Naive thymus-derived CD4-positive, alpha-beta T cell (primary cell): ENCODE results near the gene SDSL. TPM values are rescaled to one million over a fixed set of nuclear protein-coding genes. Genes with fewer than 3 reads are reported as not detected.

Experiments
- ATAC-seq: fragments of 150-1000 bp; cut with Tn5 transposase; 2 replicates; pipeline ENCODE4 v1.10.0; 2021; ENCODE audit warnings: mild to moderate bottlenecking, moderate library complexity
- CTCF ChIA-PET: fragments of 350-600 bp; sonication (Branson Sonifier 250); formaldehyde crosslinking; loops from one replicate; lab custom pipeline; 2021; ENCODE audit warnings: antibody characterized with exemption; lab: Charles Lee
- POLR2A ChIA-PET: fragments of 350-600 bp; sonication (Branson Sonifier 250); formaldehyde crosslinking; loops from one replicate; lab custom pipeline; 2021; ENCODE audit warnings: antibody characterized with exemption, inconsistent platforms; lab: Charles Lee
- DNase-seq, 9 donors: peaks; one replicate each; pipeline versions ENCODE4 v3.0.0 to v3.0.0-alpha.2; 2020 to 2022; ENCODE audit warnings: mixed read lengths in 1 of 9
- H3K27ac ChIP-seq: one replicate; pipeline ENCODE4 v1.7.0; 2013; ENCODE audit warnings: mild to moderate bottlenecking, low read depth, low read length, moderate library complexity
- H3K27me3 ChIP-seq, 2 donors: one replicate each; pipeline ENCODE4 v1.7.0; 2013; ENCODE audit warnings: low read length in 2 of 2, mild to moderate bottlenecking in 2 of 2, moderate library complexity in 2 of 2; ENCODE audit not compliant: control insufficient read depth in 2 of 2, insufficient read depth in 2 of 2
- H3K36me3 ChIP-seq, 3 experiments: 1 replicate in 2 of 3; 2 replicates in 1 of 3; pipeline ENCODE4 v1.7.0; 2013; ENCODE audit warnings: low read length in 3 of 3, mild to moderate bottlenecking in 3 of 3, moderate library complexity in 1 of 3; ENCODE audit not compliant: insufficient read depth in 3 of 3, control insufficient read depth in 2 of 3
- H3K4me1 ChIP-seq, 2 donors: one replicate each; pipeline ENCODE4 v1.7.0; 2013; ENCODE audit warnings: low read length in 2 of 2, mild to moderate bottlenecking in 2 of 2, moderate library complexity in 1 of 2; ENCODE audit not compliant: control insufficient read depth in 2 of 2, insufficient read depth in 2 of 2
- H3K4me3 ChIP-seq: 2 replicates; pipeline ENCODE4 v1.7.0; 2013; ENCODE audit warnings: mild to moderate bottlenecking, low read length
- H3K9me3 ChIP-seq, 3 experiments: 1 replicate in 2 of 3; 2 replicates in 1 of 3; pipeline ENCODE4 v1.7.0; 2013; ENCODE audit warnings: low read length in 3 of 3; ENCODE audit not compliant: control insufficient read depth in 2 of 3
- H3K27ac Mint-ChIP-seq, 9 donors: one replicate each; pipeline ENCODE4 v1.8.0; 2020 to 2022; ENCODE audit warnings: mixed read lengths in 9 of 9, mild to moderate bottlenecking in 8 of 9, moderate library complexity in 5 of 9, inconsistent platforms in 2 of 9
- H3K27me3 Mint-ChIP-seq, 5 donors: one replicate each; pipeline ENCODE4 v1.8.0; 2021 to 2022; ENCODE audit warnings: mixed read lengths in 5 of 5, mild to moderate bottlenecking in 1 of 5
- H3K36me3 Mint-ChIP-seq, 5 donors: one replicate each; pipeline ENCODE4 v1.8.0; 2020 to 2022; ENCODE audit warnings: mixed read lengths in 5 of 5, mild to moderate bottlenecking in 3 of 5, inconsistent platforms in 1 of 5
- H3K4me1 Mint-ChIP-seq, 7 donors: one replicate each; pipeline ENCODE4 v1.8.0; 2020 to 2022; ENCODE audit warnings: mixed read lengths in 7 of 7, mild to moderate bottlenecking in 3 of 7, inconsistent platforms in 1 of 7
- H3K4me3 Mint-ChIP-seq, 10 donors: one replicate each; pipeline ENCODE4 v1.8.0; 2020 to 2022; ENCODE audit warnings: mild to moderate bottlenecking in 10 of 10, mixed read lengths in 10 of 10, moderate library complexity in 6 of 10, inconsistent platforms in 2 of 10
- H3K9me3 Mint-ChIP-seq, 11 donors: one replicate each; pipeline ENCODE4 v1.8.0; 2020 to 2022; ENCODE audit warnings: mixed read lengths in 11 of 11, mild to moderate bottlenecking in 4 of 11, inconsistent platforms in 1 of 11, moderate library complexity in 1 of 11
- intact Hi-C, 2 donors: fragments of 100-400 bp; cut with micrococcal nuclease; formaldehyde crosslinking; loops; one replicate each; pipeline ENCODE4 v1.15.1; 2023
- polyA plus RNA-seq, 2 donors: library from polyadenylated mRNA; unstranded; fragments of 300-500 nt; fragmentation: Illumina TruSeq; gene quantifications; one replicate each; pipeline ENCODE4 v1.2.3, GENCODE V29; 2021
- total RNA-seq, 6 experiments: library from RNA in 5 of 6; stranded (reverse) in 5 of 6; gene quantifications; 1 replicate in 5 of 6; 2 replicates in 1 of 6; pipeline ENCODE4 v1.2.3 and lab custom pipeline; 2021 to 2026

Gene SDSL
- total RNA-seq: 1 to 10 TPM in 3 of 5 experiments, under 1 TPM in 1, not detected in 1; 0.46 to 2.5 (median 1.7) TPM
- polyA plus RNA-seq: not detected
- total RNA-seq (lab: John Stamatoyannopoulos, UW): not detected

- peaks cover 0 to 18% (median 7%) of the 10 kb centered on the region in 7 donors for H3K4me1 Mint-ChIP-seq
- intact Hi-C loops: loop anchor here in 1 of 2 donors (5.0 to 10.0 kb wide), 2 partner anchors 90 to 377 kb away; no protein-coding TSS in a partner anchor
- Histone ChIP-seq H3K4me1 (no peaks in the 10 kb centered on the region), H3K9me3 (no peaks in the 10 kb centered on the region), H3K27me3 (no peaks in the 10 kb centered on the region), H3K27ac (no peak within 1 kb of the TSS), H3K36me3 (no peaks in the 10 kb centered on the region), H3K4me3 (no peak within 1 kb of the TSS)
- H3K27me3 Mint-ChIP-seq: peaks cover 0 to 11% (median 0%) of the 10 kb centered on the region in 5 donors
- ChIA-PET POLR2A (no interaction called here), CTCF (interaction anchor here (0.7 kb wide), 1 partner anchor 180 kb away, joined by 3 read pairs; no protein-coding TSS in a partner anchor)
- peak; percentile 91 for ATAC-seq
- DNase-seq: peak in 2 of 9 donors; percentile 11 to 38
- peak within 1 kb of the TSS in 2 of 9 donors; percentile 58 to 91 for H3K27ac Mint-ChIP-seq
- peak within 1 kb of the TSS in 5 of 10 donors; percentile 44 to 96 (median 89) for H3K4me3 Mint-ChIP-seq
- H3K9me3 Mint-ChIP-seq: no peaks in the 10 kb centered on the region
- no peaks in the 10 kb centered on the region for H3K36me3 Mint-ChIP-seq
These were observed at the start of gene SDSL for GRCh38 chr12:113422030-113422885. Gene SDSL, plus strand, starts transcription at chr12:113422380. Its CDS starts 5,603 bp downstream, at chr12:113427983.

GRCh38 chr12:113373440-113373839 is 48.7 kb upstream of the SDSL start:
- DNase-seq (no peak), ATAC-seq (no peak)
- Mint-ChIP-seq H3K4me1 (peaks cover 0 to 6% (median 2%) of the 10 kb centered on the region in 7 donors), H3K4me3 (no peak overlapping the region), H3K9me3 (peaks cover 0 to 2% (median 0%) of the 10 kb centered on the region in 11 donors), H3K27me3 (no peaks in the 10 kb centered on the region), H3K36me3 (peaks cover 8 to 50% (median 25%) of the 10 kb centered on the region in 5 donors), H3K27ac (no peak overlapping the region)
- Histone ChIP-seq H3K27me3 (no peaks in the 10 kb centered on the region), H3K4me1 (no peaks in the 10 kb centered on the region), H3K27ac (no peak overlapping the region), H3K9me3 (no peaks in the 10 kb centered on the region), H3K36me3 (peaks cover 0 to 51% (median 5%) of the 10 kb centered on the region in 3 experiments), H3K4me3 (no peak overlapping the region)
- CTCF ChIA-PET: no interaction called here
- intact Hi-C loops: no loop called here
- POLR2A ChIA-PET: no interaction called here

- H3K4me3 Mint-ChIP-seq: no peak overlapping the region
- H3K27ac ChIP-seq: no peak overlapping the region
- H3K27me3 ChIP-seq: no peaks in the 10 kb centered on the region
- intact Hi-C loops: no loop called here
- CTCF ChIA-PET: no interaction called here
- H3K36me3 Mint-ChIP-seq: peaks cover 8 to 50% (median 25%) of the 10 kb centered on the region in 5 donors
- DNase-seq (no peak), ATAC-seq (no peak)
- no peak overlapping the region for H3K27ac Mint-ChIP-seq
- H3K36me3 ChIP-seq: peaks cover 0 to 48% (median 5%) of the 10 kb centered on the region in 3 experiments
- no peaks in the 10 kb centered on the region for H3K27me3 Mint-ChIP-seq
- H3K4me1 Mint-ChIP-seq: peaks cover 0 to 6% (median 0%) of the 10 kb centered on the region in 7 donors
- no peaks in the 10 kb centered on the region for H3K4me1 ChIP-seq
- H3K9me3 ChIP-seq: no peaks in the 10 kb centered on the region
- no peak overlapping the region for H3K4me3 ChIP-seq
- POLR2A ChIA-PET: no interaction called here
- H3K9me3 Mint-ChIP-seq: peaks cover 0 to 2% (median 0%) of the 10 kb centered on the region in 11 donors
These were observed 48.2 kb upstream of the SDSL start for GRCh38 chr12:113373969-113374368.

- H3K27me3 Mint-ChIP-seq: no peaks in the 10 kb centered on the region
- DNase-seq (no peak), ATAC-seq (no peak)
- no peak overlapping the region for H3K4me3 Mint-ChIP-seq
- ChIA-PET CTCF (interaction anchor here (0.6 kb wide), 1 partner anchor 12 kb away, joined by 3 read pairs; no protein-coding TSS in a partner anchor), POLR2A (no interaction called here)
- H3K4me1 Mint-ChIP-seq: peaks cover 0 to 6% (median 0%) of the 10 kb centered on the region in 7 donors
- H3K4me3 ChIP-seq: no peak overlapping the region
- no peaks in the 10 kb centered on the region for H3K4me1 ChIP-seq
- peaks cover 8 to 45% (median 25%) of the 10 kb centered on the region in 5 donors for H3K36me3 Mint-ChIP-seq
- no peaks in the 10 kb centered on the region for H3K9me3 ChIP-seq
- intact Hi-C loops: no loop called here
- no peak overlapping the region for H3K27ac ChIP-seq
- H3K9me3 Mint-ChIP-seq: peaks cover 0 to 2% (median 0%) of the 10 kb centered on the region in 11 donors
- H3K27me3 ChIP-seq: no peaks in the 10 kb centered on the region
- peak overlapping the region in 1 of 9 donors; percentile 22 for H3K27ac Mint-ChIP-seq
- H3K36me3 ChIP-seq: peaks cover 0 to 50% (median 5%) of the 10 kb centered on the region in 3 experiments
These were observed 47.3 kb upstream of the SDSL start for GRCh38 chr12:113374823-113375428.

- Mint-ChIP-seq H3K9me3 (peaks cover 0 to 2% (median 0%) of the 10 kb centered on the region in 11 donors), H3K4me3 (no peak overlapping the region), H3K36me3 (peaks cover 7 to 37% (median 21%) of the 10 kb centered on the region in 5 donors), H3K27me3 (no peaks in the 10 kb centered on the region), H3K27ac (no peak overlapping the region), H3K4me1 (peaks cover 0 to 2% (median 0%) of the 10 kb centered on the region in 7 donors)
- Histone ChIP-seq H3K27ac (no peak overlapping the region), H3K36me3 (peaks cover 0 to 46% (median 5%) of the 10 kb centered on the region in 3 experiments), H3K27me3 (no peaks in the 10 kb centered on the region), H3K9me3 (no peaks in the 10 kb centered on the region), H3K4me1 (no peaks in the 10 kb centered on the region), H3K4me3 (no peak overlapping the region)
- CTCF ChIA-PET: interaction anchor here (0.7 kb wide), 1 partner anchor 10 kb away, joined by 5 read pairs; no protein-coding TSS in a partner anchor
- DNase-seq: no peak
- ATAC-seq: no peak
- POLR2A ChIA-PET: no interaction called here
- intact Hi-C loops: no loop called here
These were observed 43.9 kb upstream of the SDSL start for GRCh38 chr12:113378291-113378690.

GRCh38 chr12:113381220-113381619 is 41.0 kb upstream of the SDSL start:
- peaks cover 0 to 29% (median 8%) of the 10 kb centered on the region in 5 donors for H3K36me3 Mint-ChIP-seq
- POLR2A ChIA-PET: no interaction called here

More at GRCh38 chr12:113381220-113381619, 41.0 kb upstream of the SDSL start:
- no peaks in the 10 kb centered on the region for H3K27me3 Mint-ChIP-seq
- CTCF ChIA-PET: interaction anchor here (0.7 kb wide), 1 partner anchor 32 kb away, joined by 3 read pairs; no protein-coding TSS in a partner anchor
- no peaks in the 10 kb centered on the region for H3K9me3 Mint-ChIP-seq
- DNase-seq: no peak
- intact Hi-C loops: no loop called here
- no peak overlapping the region for H3K27ac ChIP-seq
- no peaks in the 10 kb centered on the region for H3K9me3 ChIP-seq
- H3K4me1 Mint-ChIP-seq: peaks cover 0 to 2% (median 0%) of the 10 kb centered on the region in 7 donors
- H3K36me3 ChIP-seq: peaks cover 0 to 46% (median 0%) of the 10 kb centered on the region in 3 experiments
- H3K4me3 ChIP-seq: no peak overlapping the region
- no peaks in the 10 kb centered on the region for H3K27me3 ChIP-seq
- no peaks in the 10 kb centered on the region for H3K4me1 ChIP-seq
- no peak overlapping the region for H3K4me3 Mint-ChIP-seq
- no peak for ATAC-seq
- H3K27ac Mint-ChIP-seq: no peak overlapping the region
